WI38 (cell line): Measurements from ENCODE around the gene NSD1.
"Not testable (repeated sequence)": the region's sequence is repeated elsewhere in the genome, so short reads cannot be mapped to it uniquely, and the experiment has no call there.

ENCODE experiments used
- H3K4me3 ChIP-seq: 2 replicates; pipeline ENCODE4 v1.5.1; 2011; ENCODE audit warnings: low read depth, mild to moderate bottlenecking, control low read depth, low read length
- TF ChIP-seq, protein P1 (sequence below): IDR thresholded peaks from 2 replicates; pipeline ENCODE4 v1.5.1; 2012; ENCODE audit warnings: low read depth, mild to moderate bottlenecking, control low read depth, low read length

Gene NSD1

DNA sequence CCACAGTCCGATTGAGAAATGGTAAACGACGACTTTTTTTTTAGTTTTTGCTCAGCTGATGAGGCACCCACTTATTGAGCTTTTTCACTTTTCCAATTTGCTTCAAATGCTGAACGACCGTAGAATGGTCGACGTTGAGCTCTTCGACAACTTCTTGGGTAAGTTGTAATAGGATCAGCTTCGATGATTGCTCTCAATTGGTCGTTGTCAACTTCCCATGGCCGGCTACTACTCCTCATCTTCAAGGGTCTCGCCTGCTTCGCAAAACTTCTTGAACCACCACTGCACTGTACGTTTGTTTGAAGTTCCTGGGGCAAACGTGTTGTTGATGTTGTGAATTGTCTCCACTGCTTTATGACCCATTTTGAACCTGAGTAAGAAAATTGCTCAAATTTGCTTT is 35.7 kb downstream of the NSD1 start:
- TF ChIP-seq, protein P1, sequence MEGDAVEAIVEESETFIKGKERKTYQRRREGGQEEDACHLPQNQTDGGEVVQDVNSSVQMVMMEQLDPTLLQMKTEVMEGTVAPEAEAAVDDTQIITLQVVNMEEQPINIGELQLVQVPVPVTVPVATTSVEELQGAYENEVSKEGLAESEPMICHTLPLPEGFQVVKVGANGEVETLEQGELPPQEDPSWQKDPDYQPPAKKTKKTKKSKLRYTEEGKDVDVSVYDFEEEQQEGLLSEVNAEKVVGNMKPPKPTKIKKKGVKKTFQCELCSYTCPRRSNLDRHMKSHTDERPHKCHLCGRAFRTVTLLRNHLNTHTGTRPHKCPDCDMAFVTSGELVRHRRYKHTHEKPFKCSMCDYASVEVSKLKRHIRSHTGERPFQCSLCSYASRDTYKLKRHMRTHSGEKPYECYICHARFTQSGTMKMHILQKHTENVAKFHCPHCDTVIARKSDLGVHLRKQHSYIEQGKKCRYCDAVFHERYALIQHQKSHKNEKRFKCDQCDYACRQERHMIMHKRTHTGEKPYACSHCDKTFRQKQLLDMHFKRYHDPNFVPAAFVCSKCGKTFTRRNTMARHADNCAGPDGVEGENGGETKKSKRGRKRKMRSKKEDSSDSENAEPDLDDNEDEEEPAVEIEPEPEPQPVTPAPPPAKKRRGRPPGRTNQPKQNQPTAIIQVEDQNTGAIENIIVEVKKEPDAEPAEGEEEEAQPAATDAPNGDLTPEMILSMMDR, result no peak
- H3K4me3 ChIP-seq, result no peak overlapping the region

DNA sequence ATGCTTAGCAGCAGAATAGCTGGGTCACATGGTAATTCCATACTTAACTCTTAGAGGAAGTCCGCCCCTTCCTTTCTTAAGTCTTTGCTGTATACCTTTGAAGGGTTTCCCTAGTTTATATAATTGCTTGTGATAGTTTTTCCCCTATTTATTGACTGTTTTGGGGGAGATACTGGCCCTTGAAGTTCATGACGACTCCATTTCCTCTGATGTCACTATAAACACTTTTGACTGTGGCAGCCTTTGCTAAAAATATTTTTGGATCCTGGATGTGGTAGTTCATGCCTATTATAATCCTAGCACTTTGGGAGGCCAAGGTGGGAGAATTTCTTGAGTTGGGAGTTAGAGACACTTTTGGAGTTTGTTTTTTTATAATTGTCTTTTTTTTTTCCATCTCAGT is 38.4 kb downstream of the NSD1 start:
- no peak overlapping the region for H3K4me3 ChIP-seq
- TF ChIP-seq, protein P1, result no peak

DNA sequence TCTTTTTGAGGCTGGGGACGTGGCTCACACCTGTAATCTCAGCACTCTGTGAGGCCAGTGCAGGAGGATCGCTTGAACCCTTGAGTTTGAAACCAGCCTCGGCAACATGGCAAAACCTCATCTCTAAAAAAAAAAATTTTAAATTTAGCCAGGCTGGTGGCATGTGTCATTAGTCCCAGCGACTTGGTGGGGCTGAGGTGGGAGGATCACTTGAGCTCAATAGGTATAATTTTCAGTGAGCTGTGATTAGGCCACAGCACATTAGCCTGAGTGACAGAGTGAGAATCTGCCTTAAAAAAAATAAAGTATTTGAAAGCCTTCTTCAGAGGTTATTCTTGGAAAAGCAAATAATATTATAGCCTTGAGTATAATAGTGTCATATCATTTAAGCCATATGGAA is 41.8 kb downstream of the NSD1 start:
- no peak overlapping the region for H3K4me3 ChIP-seq
- TF ChIP-seq, protein P1, result no peak

DNA sequence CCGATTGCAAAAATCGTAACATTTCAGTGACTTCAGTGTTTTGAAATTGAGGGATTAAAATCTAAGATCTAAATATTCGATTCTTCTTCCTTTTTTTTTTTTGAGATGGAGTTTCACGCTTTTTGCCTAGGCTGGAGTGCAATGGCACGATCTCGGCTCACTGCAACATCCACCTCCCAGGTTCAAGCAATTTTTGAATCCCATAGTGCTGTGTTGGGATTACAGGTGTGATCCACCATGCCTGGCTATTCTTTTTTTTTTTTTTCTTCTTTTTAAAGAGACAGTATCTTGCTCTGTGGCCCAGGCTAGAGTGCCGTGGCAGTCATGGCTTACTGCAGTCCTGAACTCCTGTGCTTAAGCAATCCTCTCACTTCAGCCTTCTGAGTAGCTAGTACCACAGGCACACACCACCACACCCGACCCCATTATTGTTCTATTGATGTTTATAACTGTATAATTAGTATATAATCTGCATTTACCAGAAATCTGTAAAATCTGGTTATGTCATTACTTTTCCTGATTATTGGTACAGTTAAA is 42.7 kb downstream of the NSD1 start:
- H3K4me3 ChIP-seq, result no peak overlapping the region
- TF ChIP-seq, protein P1, result no peak

DNA sequence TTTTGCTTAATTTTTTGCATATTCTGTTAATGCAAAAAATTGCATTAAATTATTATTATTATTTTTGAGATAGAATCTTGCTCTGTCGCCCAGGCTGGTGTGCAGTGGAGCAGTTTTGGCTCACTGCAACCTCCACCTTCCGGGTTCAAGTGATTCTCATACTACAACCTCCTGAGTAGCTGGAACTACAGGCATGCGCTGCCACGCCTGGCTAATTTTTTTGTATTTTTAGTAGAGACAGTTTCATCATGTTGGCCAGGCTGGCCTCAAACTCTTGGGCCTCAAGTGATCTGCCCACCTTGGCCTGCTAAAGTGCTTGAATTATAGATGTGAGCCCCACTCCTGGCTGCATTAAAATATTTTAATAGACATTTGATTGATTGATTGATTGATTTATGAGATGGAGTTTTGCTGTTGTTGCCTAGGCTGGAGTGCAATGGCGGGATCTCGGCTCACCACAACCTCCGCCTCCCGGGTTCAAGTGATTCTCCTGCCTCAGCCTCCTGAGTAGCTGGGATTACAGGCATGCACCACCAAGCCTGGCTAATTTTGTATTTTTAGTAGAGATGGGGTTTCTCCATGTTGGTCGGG is 44.4 kb downstream of the NSD1 start:
- not testable (repeated sequence) for H3K4me3 ChIP-seq

DNA sequence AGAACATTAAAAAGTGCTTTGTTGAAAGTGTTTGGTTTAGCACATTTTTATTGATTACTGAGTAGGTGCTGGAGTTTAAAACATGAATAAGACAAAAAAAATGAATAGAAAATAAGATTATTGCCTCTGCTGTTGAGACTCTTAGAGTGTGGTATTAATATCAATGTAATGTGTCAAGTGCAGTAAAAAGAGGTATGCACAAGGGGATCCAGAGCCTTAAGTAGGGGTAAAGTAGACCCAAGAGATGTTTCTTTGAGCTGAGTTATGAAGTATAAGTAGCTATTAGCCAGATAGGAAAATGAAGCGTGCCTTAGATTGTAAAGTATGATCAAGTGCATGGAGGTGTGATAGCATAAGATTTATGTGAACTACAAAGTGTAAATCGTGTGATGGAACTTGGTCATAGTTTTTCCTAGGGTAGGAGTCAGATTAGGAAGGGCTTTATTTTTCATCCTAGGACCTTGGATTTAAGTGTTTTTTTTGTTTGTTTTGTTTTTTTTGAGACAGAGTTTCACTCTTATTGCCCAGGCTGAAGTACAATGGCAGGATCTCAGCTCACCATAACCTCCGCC is 45.2 kb downstream of the NSD1 start:
- H3K4me3 ChIP-seq, result no peak overlapping the region
- TF ChIP-seq, protein P1, result no peak

DNA sequence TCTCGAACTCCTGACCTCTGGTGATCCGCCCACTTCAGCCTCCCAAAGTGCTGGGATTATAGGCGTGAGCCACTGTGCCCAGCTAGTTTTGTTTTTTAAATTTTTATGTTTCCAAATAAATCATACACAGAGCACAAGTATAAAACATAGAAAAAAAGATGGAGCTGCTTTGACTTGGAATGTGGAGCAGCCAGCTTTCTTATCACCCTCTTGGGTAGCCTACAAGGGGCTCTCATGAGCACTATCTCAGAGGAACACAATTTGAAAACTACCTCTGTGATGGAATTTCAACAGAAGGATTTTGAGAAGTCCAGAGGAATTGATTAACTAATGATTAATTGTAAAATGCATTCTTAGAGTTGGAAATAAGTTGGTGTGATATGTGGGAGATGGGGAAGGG is 45.9 kb downstream of the NSD1 start:
- TF ChIP-seq, protein P1, result no peak
- H3K4me3 ChIP-seq, result no peak overlapping the region

GRCh38 chr5:177183142-177183541 is 49.6 kb downstream of the NSD1 start:
- no peak overlapping the region for H3K4me3 ChIP-seq
- TF ChIP-seq, protein P1, result no peak
